NCI-H748 (cell line): ENCODE results near the gene CAMK4.

Experiments
- DNase-seq: peaks from one replicate; lab custom pipeline; 2025; ENCODE audit not compliant: unreplicated experiment; lab: John Stamatoyannopoulos, UW

Gene CAMK4

DNA sequence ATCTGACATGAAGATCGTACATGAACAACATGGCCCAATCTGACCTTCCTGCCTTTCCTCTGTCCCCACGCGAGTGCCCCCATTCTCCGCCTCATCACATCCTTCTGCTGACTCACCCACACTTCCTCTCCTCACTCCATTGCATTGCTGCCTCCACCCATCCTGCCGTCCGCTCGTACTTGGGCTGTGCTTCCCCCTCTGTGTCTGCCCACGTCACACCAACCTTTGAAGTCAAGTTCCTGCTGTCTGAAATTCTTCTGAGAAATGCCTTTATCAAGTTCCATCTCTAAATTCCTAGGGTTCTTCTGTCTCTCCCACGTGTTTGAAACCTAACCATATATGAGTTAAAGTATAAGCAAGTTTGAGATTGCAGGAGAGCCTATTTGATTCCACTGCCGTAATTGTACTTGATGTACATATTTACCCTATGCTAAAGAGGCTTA, 306.1 kb downstream of the CAMK4 start:
- no peak for DNase-seq

DNA sequence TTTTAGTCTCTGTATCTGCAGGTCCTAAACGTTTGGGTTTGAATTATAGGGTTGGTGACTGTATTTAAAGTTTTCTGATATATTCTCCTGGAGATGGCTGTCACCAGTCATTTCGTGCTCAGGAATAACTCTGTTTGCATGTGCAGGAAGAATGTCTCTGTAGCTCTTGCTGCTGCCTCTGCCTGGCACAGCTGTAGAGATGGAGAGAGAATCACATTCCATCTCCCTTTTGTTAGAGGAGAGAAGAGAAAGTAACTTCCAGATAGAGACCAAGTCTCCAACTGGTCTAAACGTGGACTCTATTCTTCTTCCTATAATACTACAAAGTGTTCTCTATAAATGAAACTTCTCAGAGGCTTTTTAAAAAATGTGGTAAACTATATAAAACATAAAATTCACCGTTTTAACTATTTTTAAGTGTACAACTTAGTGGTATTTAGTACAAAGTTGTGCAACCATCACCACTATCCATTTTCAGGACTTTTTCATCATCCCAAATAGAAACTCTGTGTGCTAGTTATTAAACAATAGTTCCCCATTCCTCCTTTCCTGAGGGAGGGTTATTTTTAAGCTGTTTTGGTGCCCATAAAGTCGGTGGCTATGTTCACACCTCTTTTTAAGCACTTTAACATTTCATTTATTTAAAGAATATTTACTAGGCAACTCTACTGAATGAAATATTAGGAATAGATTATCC, 308.9 kb downstream of the CAMK4 start:
- no peak for DNase-seq

- no peak for DNase-seq
Measured at GRCh38 chr5:111535879-111536549, 311.8 kb downstream of the CAMK4 start.

DNA sequence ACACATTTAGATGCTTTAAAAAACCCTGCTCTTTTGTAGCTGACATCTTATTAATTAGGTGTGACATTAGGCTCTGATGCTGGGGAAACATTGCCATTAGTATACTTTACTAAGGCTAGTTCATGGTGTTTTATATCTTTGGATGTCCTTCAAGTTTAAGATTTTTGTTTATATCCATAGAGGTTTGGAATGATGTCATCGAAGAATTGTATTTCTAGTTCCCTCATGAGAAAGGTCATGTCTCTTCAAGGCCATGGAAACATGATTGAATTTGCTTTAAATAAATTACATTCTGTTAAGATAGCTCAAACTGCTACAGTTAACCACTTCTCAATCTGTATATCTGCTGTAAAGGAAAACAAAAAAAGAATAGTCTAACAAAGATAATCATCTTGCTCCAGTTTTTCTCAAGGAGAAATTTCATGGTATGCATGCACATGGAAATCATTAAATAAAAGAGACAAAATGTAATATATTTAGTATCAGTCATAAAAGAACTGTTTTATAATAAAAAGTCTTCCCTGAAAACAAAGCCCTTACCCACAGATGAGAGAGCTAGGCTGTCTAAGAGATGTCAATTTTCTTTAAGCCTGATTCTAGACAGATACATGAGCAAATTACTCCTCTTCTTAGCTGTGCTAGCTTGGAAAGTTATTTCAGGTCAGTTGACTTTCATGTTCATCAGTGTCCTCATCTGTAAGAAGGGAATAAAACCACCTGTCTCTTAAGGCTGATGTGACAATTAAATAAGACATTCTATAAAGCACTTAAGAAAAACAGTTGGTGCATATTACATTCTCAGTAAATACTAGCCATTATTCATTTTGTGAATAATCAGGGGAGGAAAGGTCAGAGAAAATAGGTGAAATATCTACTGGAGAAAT, 313.2 kb downstream of the CAMK4 start:
- no peak for DNase-seq
